Panc1 (cell line): ENCODE data around the gene CEBPZOS. TPM values are rescaled to one million over a fixed set of nuclear protein-coding genes. Genes with fewer than 3 reads are reported as not detected.

Experiments used
- ATAC-seq: fragments of 200-7000 bp; cut with Tn5 transposase; 2 replicates; pipeline ENCODE4 v1.9.1; 2020; ENCODE audit warnings: mild to moderate bottlenecking, moderate library complexity
- BruUV-seq: library from RNA; stranded (reverse); fragments of 400-500 nt; replicated peaks from 2 replicates; lab custom pipeline; 2021; lab: Mats Ljungman, UMichigan
- CTCF ChIA-PET: fragments of 300-600 bp; sonication (Branson Sonifier 250); formaldehyde crosslinking; loops from one replicate; lab custom pipeline; 2022; ENCODE audit warnings: antibody characterized with exemption; lab: Charles Lee
- POLR2A ChIA-PET: fragments of 300-600 bp; sonication (Branson Sonifier 250); formaldehyde crosslinking; loops from one replicate; lab custom pipeline; 2022; ENCODE audit warnings: antibody characterized with exemption; lab: Charles Lee
- DNase-seq: peaks from one replicate; pipeline ENCODE4 v3.0.0-alpha.2; 2010; ENCODE audit warnings: low read depth, low spot score
- H3K27ac ChIP-seq: 2 replicates; pipeline ENCODE4 v1.5.1; 2011; ENCODE audit warnings: mild to moderate bottlenecking, low read length, inconsistent platforms
- H3K27me3 ChIP-seq: fragments of 200-500 bp; sonication (Bioruptor generic); 2 replicates; pipeline ENCODE4 v1.6.0; 2014; ENCODE audit warnings: low read length, inconsistent platforms; ENCODE audit not compliant: control insufficient read depth, insufficient read depth
- H3K36me3 ChIP-seq: fragments of 200-500 bp; sonication (Bioruptor generic); 2 replicates; pipeline ENCODE4 v1.5.1; 2014; ENCODE audit warnings: inconsistent platforms, mild to moderate bottlenecking, low read length, moderate library complexity; ENCODE audit not compliant: control insufficient read depth, insufficient read depth
- H3K4me1 ChIP-seq: 2 replicates; pipeline ENCODE4 v1.5.1; 2011; ENCODE audit warnings: inconsistent platforms, mild to moderate bottlenecking, low read length, moderate library complexity; ENCODE audit not compliant: control insufficient read depth, insufficient read depth
- H3K4me3 ChIP-seq, 2 experiments: 2 replicates each; pipeline ENCODE4 v1.5.1; 2011 to 2012; ENCODE audit warnings: low read depth in 2 of 2, low read length in 2 of 2, mild to moderate bottlenecking in 2 of 2, inconsistent platforms in 1 of 2, moderate library complexity in 1 of 2
- H3K9me3 ChIP-seq: fragments of 200-500 bp; sonication (Bioruptor generic); 2 replicates; pipeline ENCODE4 v1.5.1; 2014; ENCODE audit warnings: low read depth, mild to moderate bottlenecking, inconsistent platforms, low read length, moderate library complexity; ENCODE audit not compliant: control insufficient read depth, insufficient read depth
- POLR2AphosphoS5 ChIP-seq: IDR thresholded peaks from 2 replicates; pipeline ENCODE4 v1.6.1; 2012; ENCODE audit warnings: mild to moderate bottlenecking, low read depth, low read length, moderate library complexity
- REST ChIP-seq, 2 experiments: IDR thresholded peaks; 2 replicates each; pipeline ENCODE4 v1.6.1; 2011 to 2012; ENCODE audit warnings: low read depth in 2 of 2, control low read depth in 1 of 2, low read length in 1 of 2, mild to moderate bottlenecking in 1 of 2, moderate library complexity in 1 of 2; ENCODE audit not compliant: insufficient read depth in 1 of 2
- SIN3A ChIP-seq: IDR thresholded peaks from 2 replicates; pipeline ENCODE4 v1.6.1; 2012; ENCODE audit warnings: low read depth, mild to moderate bottlenecking, low read length, moderate library complexity, borderline replicate concordance; ENCODE audit not compliant: insufficient read depth
- TCF7L2 ChIP-seq: IDR thresholded peaks from 2 replicates; pipeline ENCODE4 v1.6.1; 2011; ENCODE audit warnings: mild to moderate bottlenecking, low read depth, low read length, inconsistent platforms
- in situ Hi-C: cut with HindIII; loops from 2 replicates; pipeline ENCODE4 v1.10.0; 2016; ENCODE audit warnings: low sequenced_read_pairs, low pct_unique_long_range_greater_than_20kb
- intact Hi-C: fragments of 100-400 bp; cut with micrococcal nuclease; formaldehyde crosslinking; loops from one replicate; pipeline ENCODE4 v1.10.0; 2022; ENCODE audit not compliant: unreplicated experiment
- total RNA-seq: library from RNA; stranded (reverse); gene quantifications from one replicate; pipeline ENCODE4 v1.2.1, GENCODE V29; 2021; ENCODE audit not compliant: unreplicated experiment

The CEBPZOS gene
- total RNA-seq, 1 experiment from 2014 or later: 49.3 TPM

GRCh38 chr2:37231241-37232130 lies 35.2 kb downstream of the CEBPZOS start, which contains the start of the genes CEBPZ and NDUFAF7:
CEBPZ (minus strand) TSS chr2:37231596; CDS start chr2:37231567, 29 bp downstream.
NDUFAF7 (plus strand) TSS chr2:37231658; CDS start chr2:37231706, 48 bp downstream.
- intact Hi-C loops: loop anchor here (10.0 kb wide), 1 partner anchor 67 kb away; no protein-coding TSS in a partner anchor
- ATAC-seq: peak; percentile 99

DNA sequence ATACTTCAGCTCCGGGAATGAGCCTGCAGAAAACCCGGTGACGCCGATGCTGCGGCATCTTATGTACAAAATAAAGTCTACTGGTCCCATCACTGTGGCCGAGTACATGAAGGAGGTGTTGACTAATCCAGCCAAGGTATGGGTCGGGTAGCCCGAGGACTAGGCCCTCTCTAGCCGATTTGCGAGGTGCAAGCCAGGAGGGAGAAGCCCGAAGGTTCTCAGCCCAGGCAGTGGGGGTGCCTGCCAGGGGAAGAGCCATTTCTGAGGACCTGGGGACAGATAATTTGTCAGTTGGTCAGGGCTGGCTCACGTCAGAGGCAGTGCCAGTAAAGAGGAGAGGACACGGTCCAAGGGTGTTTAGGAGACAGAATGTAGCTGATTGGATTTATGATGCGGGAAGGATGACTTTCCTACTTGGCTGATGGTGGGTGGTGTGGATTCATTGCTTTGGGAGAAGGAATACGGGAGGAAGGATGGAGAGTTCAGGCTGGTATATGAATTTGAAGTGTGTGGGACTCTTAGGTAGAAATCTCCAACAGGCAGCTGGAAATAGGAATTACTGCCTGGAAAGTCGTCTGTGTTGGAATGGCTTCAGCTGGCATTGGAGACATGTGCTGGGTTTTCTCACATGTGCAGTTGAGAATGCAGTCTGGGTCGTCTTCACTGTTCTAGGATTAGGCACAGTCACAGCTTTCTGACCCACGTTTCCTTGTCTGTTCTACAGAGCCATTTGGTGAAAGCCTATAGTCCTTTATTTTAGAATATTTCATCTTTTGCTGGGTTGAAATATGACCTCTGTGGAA lies 36.0 kb downstream of the CEBPZOS start:
- Histone ChIP-seq H3K36me3 (peaks cover 22% of the 10 kb centered on the region), H3K27me3 (no peaks in the 10 kb centered on the region), H3K9me3 (no peaks in the 10 kb centered on the region), H3K4me3 (peak overlapping the region; percentile 64 to 90), H3K4me1 (peaks cover 16% of the 10 kb centered on the region), H3K27ac (peak overlapping the region; percentile 87)
- ChIA-PET CTCF (no interaction called here), POLR2A (interaction anchor here (0.6 kb wide), 1 partner anchor 64 kb away, joined by 3 read pairs; no protein-coding TSS in a partner anchor)
- DNase-seq: no peak
- in situ Hi-C loops (no loop called here), intact Hi-C loops (loop anchor here (10.0 kb wide), 1 partner anchor 68 kb away; no protein-coding TSS in a partner anchor)
- no TSS peak for BruUV-seq
- TF ChIP-seq REST (IDR thresholded peaks at IDR 0.05; ENCODE audit: insufficient read depth in 1 of 2, low read depth in 2 of 2, low read length in 1 of 2): no peak
- no peak for ATAC-seq

More at GRCh38 chr2:37231241-37232130, 35.2 kb downstream of the CEBPZOS start, which contains the start of the genes CEBPZ and NDUFAF7:
- no peaks in the 10 kb centered on the region for H3K27me3 ChIP-seq
- DNase-seq: peak; percentile 71
- BruUV-seq: no TSS peak
- H3K9me3 ChIP-seq: no peaks in the 10 kb centered on the region
- 0 out of 2 replicates have a peak, but pooled peaks have one; percentile 43 for TF ChIP-seq TCF7L2
- TF ChIP-seq SIN3A: peak; percentile 95
- TF ChIP-seq REST (IDR thresholded peaks at IDR 0.05; ENCODE audit: insufficient read depth in 1 of 2, low read depth in 2 of 2, low read length in 1 of 2): no peak
- peak; percentile 94 for TF ChIP-seq POLR2AphosphoS5
- H3K36me3 ChIP-seq: peaks cover 23% of the 10 kb centered on the region
- POLR2A ChIA-PET: interaction anchor here (0.6 kb wide), 1 partner anchor 63 kb away, joined by 3 read pairs; no protein-coding TSS in a partner anchor
- H3K4me3 ChIP-seq: peak within 1 kb of the TSS; percentile 64 to 90
- CTCF ChIA-PET: interaction anchor here (0.5 kb wide), 1 partner anchor 41 kb away, joined by 3 read pairs; no protein-coding TSS in a partner anchor
- H3K27ac ChIP-seq: peak within 1 kb of the TSS; percentile 87
- in situ Hi-C loops: no loop called here
- peaks cover 16% of the 10 kb centered on the region for H3K4me1 ChIP-seq
